CD4-positive, alpha-beta T cell (primary cell): ENCODE measurements around the gene CEP170. TPM values are rescaled to one million over a fixed set of nuclear protein-coding genes. Genes with fewer than 3 reads are reported as not detected.

Source experiments
- ATAC-seq: fragments of 200-7000 bp; cut with Tn5 transposase; one replicate; pipeline ENCODE4 v1.10.0; 2022; ENCODE audit warnings: mild to moderate bottlenecking; ENCODE audit not compliant: poor library complexity
- CTCF ChIA-PET: fragments of 350-600 bp; sonication (Branson Sonifier 250); formaldehyde crosslinking; loops from one replicate; lab custom pipeline; 2021; ENCODE audit warnings: antibody characterized with exemption, inconsistent platforms; lab: Charles Lee
- POLR2A ChIA-PET: fragments of 350-600 bp; sonication (Branson Sonifier 250); formaldehyde crosslinking; loops from one replicate; lab custom pipeline; 2021; ENCODE audit warnings: antibody characterized with exemption, inconsistent platforms; lab: Charles Lee
- DNase-seq, 14 experiments: peaks; one replicate each; pipeline ENCODE4 v3.0.0-alpha.2; 2013 to 2020; ENCODE audit warnings: mixed read lengths in 2 of 14
- H3K27ac ChIP-seq, 2 donors: one replicate each; pipeline versions ENCODE4 v1.5.1 to v1.7.0; 2013; ENCODE audit warnings: low read length in 2 of 2, low read depth in 1 of 2, mild to moderate bottlenecking in 1 of 2
- H3K27me3 ChIP-seq, 2 experiments: 1 replicate in 1 of 2; 2 replicates in 1 of 2; pipeline versions ENCODE4 v1.6.1 to v1.7.0; 2013; ENCODE audit warnings: low read length in 2 of 2, control low read depth in 1 of 2, mild to moderate bottlenecking in 1 of 2, moderate library complexity in 1 of 2; ENCODE audit not compliant: insufficient read depth in 2 of 2, control insufficient read depth in 1 of 2
- H3K36me3 ChIP-seq: one replicate; pipeline ENCODE4 v1.6.1; 2013; ENCODE audit warnings: low read length, control low read depth; ENCODE audit not compliant: insufficient read depth
- H3K4me1 ChIP-seq: one replicate; pipeline ENCODE4 v1.6.1; 2013; ENCODE audit warnings: low read length, control low read depth; ENCODE audit not compliant: insufficient read depth
- H3K4me3 ChIP-seq: one replicate; pipeline ENCODE4 v1.5.1; 2013; ENCODE audit warnings: mild to moderate bottlenecking, low read length, moderate library complexity
- H3K9me3 ChIP-seq, 2 experiments: 1 replicate in 1 of 2; 2 replicates in 1 of 2; pipeline versions ENCODE4 v1.6.1 to v1.7.0; 2013; ENCODE audit warnings: low read length in 2 of 2, mild to moderate bottlenecking in 2 of 2, control low read depth in 1 of 2, moderate library complexity in 1 of 2; ENCODE audit not compliant: control insufficient read depth in 1 of 2, insufficient read depth in 1 of 2
- H3K27ac Mint-ChIP-seq: one replicate; pipeline ENCODE4 v1.8.0; 2020; ENCODE audit warnings: mixed read lengths
- H3K27me3 Mint-ChIP-seq: one replicate; pipeline ENCODE4 v1.8.0; 2021; ENCODE audit warnings: mixed read lengths
- H3K36me3 Mint-ChIP-seq: one replicate; pipeline ENCODE4 v1.8.0; 2021; ENCODE audit warnings: low read depth, mixed read lengths
- H3K4me1 Mint-ChIP-seq: one replicate; pipeline ENCODE4 v1.8.0; 2021; ENCODE audit warnings: low read depth, mixed read lengths
- H3K4me3 Mint-ChIP-seq: one replicate; pipeline ENCODE4 v1.8.0; 2020; ENCODE audit warnings: mild to moderate bottlenecking, mixed read lengths
- H3K9me3 Mint-ChIP-seq: one replicate; pipeline ENCODE4 v1.8.0; 2020; ENCODE audit warnings: mixed read lengths
- CTCF ChIP-seq: fragments of 200-600 bp; IDR thresholded peaks from one replicate; pipeline ENCODE4 v1.8.0; 2022; ENCODE audit warnings: antibody characterized with exemption, mild to moderate bottlenecking
- intact Hi-C, 2 experiments: fragments of 100-400 bp; cut with DNase I in 1 of 2; cut with micrococcal nuclease in 1 of 2; formaldehyde crosslinking; loops; one replicate each; pipeline versions ENCODE4 v1.15.1 to v1.9.0; 2023 to 2025; cut with DNase I, micrococcal nuclease
- total RNA-seq, 174 experiments: library from RNA in 2 of 174; stranded (reverse) in 2 of 174; gene quantifications; one replicate each; pipeline ENCODE4 v1.2.3 and lab custom pipeline; 2021 to 2026

CEP170 gene
- total RNA-seq, 2 experiments from 2014 or later: 34.7 to 38.2 TPM

- no peaks in the 10 kb centered on the region for H3K4me1 ChIP-seq
- ATAC-seq (no peak), DNase-seq (no peak)
- ChIA-PET POLR2A (interaction anchor here (1.2 kb wide), 1 partner anchor 15 kb away, joined by 6 read pairs; the partner anchor contains the start of genes CEP170 and SDCCAG8), CTCF (no interaction called here)
- H3K4me3 ChIP-seq: no peak overlapping the region
- H3K27ac ChIP-seq: no peak overlapping the region
- Mint-ChIP-seq H3K9me3 (no peaks in the 10 kb centered on the region), H3K4me3 (no peak overlapping the region), H3K4me1 (peaks cover 27% of the 10 kb centered on the region), H3K27ac (no peak overlapping the region), H3K36me3 (peaks cover 57% of the 10 kb centered on the region), H3K27me3 (no peaks in the 10 kb centered on the region)
- TF ChIP-seq CTCF: no peak
- H3K27me3 ChIP-seq: no peaks in the 10 kb centered on the region
- peaks cover 13% of the 10 kb centered on the region for H3K36me3 ChIP-seq
- intact Hi-C loops: no loop called here
- no peaks in the 10 kb centered on the region for H3K9me3 ChIP-seq
These were observed 15.2 kb upstream of the CEP170 start for GRCh38 chr1:243270097-243270864.

GRCh38 chr1:243269461-243269801 is 14.3 kb upstream of the CEP170 start:
- POLR2A ChIA-PET: interaction anchor here (1.2 kb wide), 1 partner anchor 15 kb away, joined by 6 read pairs; the partner anchor contains the start of genes CEP170 and SDCCAG8
- H3K4me3 ChIP-seq: no peak overlapping the region
- H3K27ac ChIP-seq: no peak overlapping the region
- Mint-ChIP-seq H3K27me3 (no peaks in the 10 kb centered on the region), H3K4me1 (peaks cover 31% of the 10 kb centered on the region), H3K36me3 (peaks cover 49% of the 10 kb centered on the region), H3K27ac (no peak overlapping the region), H3K4me3 (no peak overlapping the region), H3K9me3 (no peaks in the 10 kb centered on the region)
- DNase-seq (no peak), ATAC-seq (no peak)
- H3K9me3 ChIP-seq: no peaks in the 10 kb centered on the region
- H3K4me1 ChIP-seq: no peaks in the 10 kb centered on the region
- peaks cover 7% of the 10 kb centered on the region for H3K36me3 ChIP-seq
- TF ChIP-seq CTCF: no peak
- no peaks in the 10 kb centered on the region for H3K27me3 ChIP-seq
- CTCF ChIA-PET: no interaction called here
- intact Hi-C loops: loop anchor here in 1 of 2 experiments (5.0 kb wide), 1 partner anchor 37 kb away; no protein-coding TSS in a partner anchor

- ChIA-PET POLR2A (interaction anchor here (1.2 kb wide), 1 partner anchor 14 kb away, joined by 6 read pairs; the partner anchor contains the start of genes CEP170 and SDCCAG8), CTCF (no interaction called here)
- H3K9me3 ChIP-seq: no peaks in the 10 kb centered on the region
- no peak overlapping the region for H3K4me3 ChIP-seq
- no peak for TF ChIP-seq CTCF
- peaks cover 7% of the 10 kb centered on the region for H3K36me3 ChIP-seq
- intact Hi-C loops: loop anchor here in 1 of 2 experiments (5.0 kb wide), 1 partner anchor 37 kb away; no protein-coding TSS in a partner anchor
- ATAC-seq: no peak
- Mint-ChIP-seq H3K27me3 (no peaks in the 10 kb centered on the region), H3K9me3 (no peaks in the 10 kb centered on the region), H3K4me1 (peaks cover 33% of the 10 kb centered on the region), H3K36me3 (peaks cover 45% of the 10 kb centered on the region), H3K4me3 (no peak overlapping the region), H3K27ac (no peak overlapping the region)
- H3K27me3 ChIP-seq: no peaks in the 10 kb centered on the region
- no peak for DNase-seq
- H3K27ac ChIP-seq: no peak overlapping the region
- H3K4me1 ChIP-seq: no peaks in the 10 kb centered on the region
These were observed 13.8 kb upstream of the CEP170 start for GRCh38 chr1:243268751-243269460.
